H9 (cell line): ENCODE results near the gene PMEL. TPM values are rescaled to one million over a fixed set of nuclear protein-coding genes. Genes with fewer than 3 reads are reported as not detected.
A peak's percentile ranks its signal among the peaks of the same experiment; 100 is the strongest.

Source experiments
- DNase-seq: peaks from one replicate; pipeline ENCODE4 v3.0.0-alpha.2; 2017
- H2AFZ ChIP-seq: one replicate; pipeline ENCODE4 v1.6.1; 2013; ENCODE audit warnings: mild to moderate bottlenecking, low read length, control low read depth, moderate library complexity
- H2AK5ac ChIP-seq: 2 replicates; pipeline ENCODE4 v1.6.1; 2013; ENCODE audit warnings: low read length, control low read depth, mixed read lengths; ENCODE audit not compliant: insufficient read length
- H2BK120ac ChIP-seq: one replicate; pipeline ENCODE4 v1.6.1; 2013; ENCODE audit warnings: low read depth, mild to moderate bottlenecking, low read length, control low read depth, inconsistent platforms; ENCODE audit not compliant: poor library complexity, severe bottlenecking
- H2BK12ac ChIP-seq: 2 replicates; pipeline ENCODE4 v1.6.1; 2013; ENCODE audit warnings: low read length, control low read depth, mixed read lengths, low read depth; ENCODE audit not compliant: insufficient read length
- H2BK15ac ChIP-seq: 2 replicates; pipeline ENCODE4 v1.6.1; 2013; ENCODE audit warnings: low read depth, low read length, control low read depth
- H2BK20ac ChIP-seq: one replicate; pipeline ENCODE4 v1.6.1; 2013; ENCODE audit warnings: low read depth, mild to moderate bottlenecking, low read length, control low read depth, inconsistent platforms; ENCODE audit not compliant: poor library complexity, severe bottlenecking
- H2BK5ac ChIP-seq: 2 replicates; pipeline ENCODE4 v1.6.1; 2013; ENCODE audit warnings: low read length, control low read depth, mixed read lengths; ENCODE audit not compliant: insufficient read length
- H3K14ac ChIP-seq: 2 replicates; pipeline ENCODE4 v1.6.1; 2013; ENCODE audit warnings: low read length, control low read depth; ENCODE audit not compliant: insufficient read depth
- H3K18ac ChIP-seq: 2 replicates; pipeline ENCODE4 v1.6.1; 2013; ENCODE audit warnings: low read depth, mild to moderate bottlenecking, mixed read lengths, low read length, control low read depth; ENCODE audit not compliant: insufficient read length
- H3K23ac ChIP-seq: 2 replicates; pipeline ENCODE4 v1.6.1; 2013; ENCODE audit warnings: low read length, control low read depth, mixed read lengths, low read depth; ENCODE audit not compliant: insufficient read length
- H3K23me2 ChIP-seq: 2 replicates; pipeline ENCODE4 v1.6.1; 2013; ENCODE audit warnings: low read depth, mild to moderate bottlenecking, mixed read lengths, low read length, control low read depth; ENCODE audit not compliant: insufficient read length, poor library complexity, severe bottlenecking
- H3K27ac ChIP-seq: 2 replicates; pipeline ENCODE4 v1.5.1; 2013; ENCODE audit warnings: low read length, control low read depth, mixed read lengths, low read depth; ENCODE audit not compliant: insufficient read length
- H3K27me3 ChIP-seq: 2 replicates; pipeline ENCODE4 v1.6.1; 2013; ENCODE audit warnings: low read length, control low read depth, inconsistent platforms; ENCODE audit not compliant: insufficient read depth
- H3K4ac ChIP-seq: 2 replicates; pipeline ENCODE4 v1.6.1; 2013; ENCODE audit warnings: low read depth, mild to moderate bottlenecking, control low read depth, inconsistent platforms, low read length, moderate library complexity
- H3K4me1 ChIP-seq: 2 replicates; pipeline ENCODE4 v1.6.1; 2013; ENCODE audit warnings: low read length, control low read depth, inconsistent platforms; ENCODE audit not compliant: insufficient read depth
- H3K4me2 ChIP-seq: 2 replicates; pipeline ENCODE4 v1.6.1; 2013; ENCODE audit warnings: low read length, control low read depth, mixed read lengths; ENCODE audit not compliant: insufficient read length, insufficient read depth
- H3K56ac ChIP-seq: 2 replicates; pipeline ENCODE4 v1.6.1; 2013; ENCODE audit warnings: low read depth, mild to moderate bottlenecking, mixed read lengths, low read length, control low read depth; ENCODE audit not compliant: insufficient read length
- H3K79me1 ChIP-seq: 2 replicates; pipeline ENCODE4 v1.6.1; 2013; ENCODE audit warnings: low read depth, mild to moderate bottlenecking, moderate library complexity, low read length, control low read depth, inconsistent platforms; ENCODE audit not compliant: insufficient read depth, poor library complexity, severe bottlenecking
- H3K79me2 ChIP-seq: 2 replicates; pipeline ENCODE4 v1.6.1; 2013; ENCODE audit warnings: low read length, control low read depth, inconsistent platforms; ENCODE audit not compliant: insufficient read depth
- H3K9ac ChIP-seq: 2 replicates; pipeline ENCODE4 v1.6.1; 2013; ENCODE audit warnings: low read length, control low read depth, mixed read lengths; ENCODE audit not compliant: insufficient read length; ENCODE audit errors: extremely low read depth
- H3K9me3 ChIP-seq: one replicate; pipeline ENCODE4 v1.6.1; 2013; ENCODE audit warnings: low read depth, low read length, inconsistent platforms; ENCODE audit not compliant: control insufficient read depth
- H3T11ph ChIP-seq: one replicate; pipeline ENCODE4 v1.6.1; 2013; ENCODE audit warnings: mild to moderate bottlenecking, low read length, control low read depth, inconsistent platforms
- H4K20me1 ChIP-seq: one replicate; pipeline ENCODE4 v1.6.1; 2013; ENCODE audit not compliant: control insufficient read depth, insufficient read length, insufficient read depth
- H4K5ac ChIP-seq: 2 replicates; pipeline ENCODE4 v1.6.1; 2013; ENCODE audit warnings: low read depth, mild to moderate bottlenecking, mixed read lengths, low read length, control low read depth; ENCODE audit not compliant: insufficient read length
- H4K8ac ChIP-seq: replicated peaks from 2 replicates; pipeline ENCODE4 v1.6.1; 2013; ENCODE audit warnings: low read length, control low read depth, mixed read lengths, low read depth; ENCODE audit not compliant: insufficient read length
- H4K91ac ChIP-seq: 2 replicates; pipeline ENCODE4 v1.6.1; 2013; ENCODE audit warnings: low read depth, mild to moderate bottlenecking, moderate library complexity, mixed read lengths, low read length, control low read depth; ENCODE audit not compliant: insufficient read length
- H3K27ac Mint-ChIP-seq, 3 experiments: 2 replicates in 2 of 3; 3 replicates in 1 of 3; pipeline ENCODE4 v1.8.0; 2020 to 2021; ENCODE audit warnings: mixed read lengths in 3 of 3, mild to moderate bottlenecking in 1 of 3, moderate library complexity in 1 of 3
- H3K27me3 Mint-ChIP-seq: 2 replicates; pipeline ENCODE4 v1.8.0; 2021; ENCODE audit warnings: low read depth, mild to moderate bottlenecking, moderate library complexity, mixed read lengths
- H3K36me3 Mint-ChIP-seq, 3 experiments: 2 replicates in 2 of 3; 3 replicates in 1 of 3; pipeline ENCODE4 v1.8.0; 2020 to 2021; ENCODE audit warnings: low read depth in 3 of 3, mixed read lengths in 3 of 3; ENCODE audit not compliant: insufficient read depth in 1 of 3
- H3K4me1 Mint-ChIP-seq, 2 experiments: 2 replicates each; pipeline ENCODE4 v1.8.0; 2020; ENCODE audit warnings: mixed read lengths in 2 of 2
- H3K4me3 Mint-ChIP-seq, 2 experiments: 2 replicates in 1 of 2; 3 replicates in 1 of 2; pipeline ENCODE4 v1.8.0; 2020 to 2021; ENCODE audit warnings: mild to moderate bottlenecking in 2 of 2, mixed read lengths in 2 of 2, moderate library complexity in 1 of 2
- H3K9me3 Mint-ChIP-seq, 2 experiments: 2 replicates in 1 of 2; 3 replicates in 1 of 2; pipeline ENCODE4 v1.8.0; 2020; ENCODE audit warnings: mild to moderate bottlenecking in 2 of 2, mixed read lengths in 2 of 2, moderate library complexity in 1 of 2
- CTCF ChIP-seq: fragments of 200-600 bp; sonication (generic); conservative IDR thresholded peaks from 3 replicates; pipeline ENCODE4 v1.8.0; 2021; ENCODE audit warnings: antibody characterized with exemption, mild to moderate bottlenecking
- WGBS: extraction: QIAGEN DNeasy Blood & Tissue Kit; methylation state at CpG from one replicate; pipeline ENCODE4 v1.1.7; 2013; ENCODE audit warnings: missing lambda C conversion rate, low lambda C conversion rate, mixed read lengths; ENCODE audit not compliant: insufficient read length; ENCODE audit errors: extremely low coverage; 5-methylcytosine and 5-hydroxymethylcytosine counted together
- total RNA-seq: library from RNA; stranded (reverse); gene quantifications from 2 replicates; pipeline ENCODE4 v1.2.1, GENCODE V29; 2021

PMEL gene
- total RNA-seq, 1 experiment from 2014 or later: 72.6 TPM

DNA sequence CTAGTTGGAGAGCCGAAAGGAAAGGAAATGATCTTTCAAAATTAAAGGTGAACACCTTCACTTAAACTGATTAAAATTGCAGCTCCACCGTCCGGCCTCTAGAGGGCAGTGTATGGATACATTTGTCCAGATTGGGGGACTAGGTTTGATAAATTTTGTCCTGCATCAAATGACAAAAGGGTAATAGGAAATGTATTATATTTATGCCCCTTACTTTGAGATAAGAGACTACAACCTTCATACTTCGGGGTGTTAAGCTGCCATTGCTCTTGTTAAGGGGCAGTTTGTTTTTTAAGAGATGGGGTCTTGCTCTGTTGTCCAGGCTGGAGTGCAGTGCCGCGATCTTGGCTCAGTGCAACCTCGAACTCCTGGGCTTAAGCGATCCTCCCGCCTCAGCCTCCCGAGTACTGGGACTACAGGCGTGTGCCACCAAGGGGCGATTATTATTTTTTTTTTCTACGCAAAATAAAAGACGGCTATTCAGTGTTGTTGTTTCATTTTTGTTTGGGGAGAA is 30.4 kb upstream of the PMEL start:
- no CpG with 5 or more reads among the region's 14 CpGs for WGBS
- Histone ChIP-seq H3K27me3 (no peaks in the 10 kb centered on the region), H3K9ac (no peak overlapping the region)

More for the DNA sequence above, 30.4 kb upstream of the PMEL start:
- no peaks in the 10 kb centered on the region for H3K27me3 Mint-ChIP-seq
- Histone ChIP-seq H2AFZ (no peak overlapping the region), H3K79me2 (no peaks in the 10 kb centered on the region), H4K20me1 (no peaks in the 10 kb centered on the region), H3K9me3 (no peaks in the 10 kb centered on the region), H3T11ph (no peak overlapping the region), H2BK20ac (no peak overlapping the region), H3K27ac (no peak overlapping the region), H4K5ac (no peak overlapping the region), H3K23me2 (peaks cover 8% of the 10 kb centered on the region), H3K56ac (no peak overlapping the region), H3K14ac (no peak overlapping the region), H4K91ac (no peak overlapping the region), H2BK12ac (no peak overlapping the region), H3K79me1 (no peaks in the 10 kb centered on the region), H2BK15ac (no peak overlapping the region), H2BK120ac (no peak overlapping the region), H3K18ac (no peak overlapping the region), H3K4ac (no peak overlapping the region), H3K4me1 (no peaks in the 10 kb centered on the region), H4K8ac (no peak overlapping the region), H2BK5ac (no peak overlapping the region), H3K4me2 (peak overlapping the region; percentile 94), H2AK5ac (no peak overlapping the region), H3K23ac (no peak overlapping the region)
- peak; percentile 48 for DNase-seq
- H3K36me3 Mint-ChIP-seq: peaks cover 32 to 43% (median 42%) of the 10 kb centered on the region in 3 experiments; a peak in 6 of 7 replicates
- H3K4me1 Mint-ChIP-seq: peaks cover 6 to 11% of the 10 kb centered on the region in 2 experiments; a peak in 3 of 4 replicates
- peak overlapping the region in 2 of 3 experiments; percentile 61 to 64; a peak in 3 of 7 replicates for H3K27ac Mint-ChIP-seq
- H3K9me3 Mint-ChIP-seq: no peaks in the 10 kb centered on the region
- peak overlapping the region; percentile 98 to 99 for H3K4me3 Mint-ChIP-seq
- peak; percentile 93 for TF ChIP-seq CTCF
